OCI-LY7 (cell line): Measurements from ENCODE around the gene SOWAHC.

Source experiments
- CTCF ChIP-seq: fragments of 200-600 bp; sonication (generic); conservative IDR thresholded peaks from 2 replicates; pipeline ENCODE4 v1.5.1; 2014; ENCODE audit warnings: mild to moderate bottlenecking, antibody characterized with exemption, low read length, moderate library complexity, mixed read lengths
- EZH2phosphoT487 ChIP-seq: fragments of 200-600 bp; sonication (generic); IDR thresholded peaks from 2 replicates; pipeline ENCODE4 v1.6.1; 2018; ENCODE audit warnings: low read depth, borderline replicate concordance, mild to moderate bottlenecking, mixed run types, antibody characterized with exemption, low read length, moderate library complexity, mixed read lengths

DNA sequence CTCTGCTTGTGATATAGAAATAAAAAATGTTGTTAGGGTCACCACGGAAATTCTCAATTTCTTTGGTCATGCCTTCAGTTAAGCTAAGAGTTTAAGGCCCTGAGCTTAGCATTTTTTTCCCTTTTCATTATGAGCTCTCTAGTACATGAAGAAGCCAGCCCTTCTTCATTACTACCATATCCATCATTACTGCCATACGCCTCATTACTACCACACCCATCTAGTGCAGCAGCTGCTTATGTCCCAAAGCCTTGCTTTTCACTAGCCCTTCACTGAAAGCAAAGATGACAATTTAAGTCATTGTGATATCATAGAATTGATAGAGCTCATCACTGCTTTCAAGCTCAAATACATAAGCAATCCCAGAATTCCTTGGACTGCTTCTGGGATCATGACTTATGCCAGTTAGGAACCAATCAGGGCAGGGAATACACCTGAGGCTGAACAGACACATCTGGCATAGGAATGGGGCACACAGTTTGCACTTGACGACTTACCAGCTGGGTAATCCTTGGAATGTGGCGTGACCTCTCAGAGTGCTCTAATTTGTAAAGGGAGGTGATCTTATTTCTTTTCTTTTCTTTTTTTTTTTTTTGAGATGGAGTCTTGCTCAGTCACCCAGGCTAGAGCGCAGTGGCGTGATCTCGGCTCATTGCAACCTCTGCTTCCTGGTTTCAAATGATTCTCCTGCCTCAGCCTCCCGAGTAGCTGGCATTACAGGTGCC, 40.3 kb downstream of the SOWAHC start:
- TF ChIP-seq CTCF (no peak), EZH2phosphoT487 (no peak)
